Measurements from ENCODE around the gene SH3RF2.

Gene SH3RF2

DNA sequence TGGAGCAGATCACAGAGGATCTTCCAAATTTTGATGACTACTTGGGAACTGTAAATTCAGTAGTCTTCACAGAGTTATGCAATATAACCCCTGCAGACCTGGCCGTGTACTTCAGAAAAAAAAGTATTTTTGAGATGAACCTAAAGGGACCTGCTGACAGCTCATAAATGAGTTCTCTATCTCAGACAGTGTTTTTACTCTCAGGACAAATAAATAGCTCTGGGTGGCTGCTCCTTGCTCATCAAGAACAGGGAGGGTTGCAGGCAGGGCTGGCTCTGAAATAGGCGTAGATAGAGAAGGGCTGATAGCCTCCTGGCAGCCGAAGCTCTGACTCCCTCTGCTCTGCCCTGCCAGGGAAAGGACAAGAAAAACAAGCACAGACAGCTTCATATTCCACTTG, 104.1 kb downstream of the SH3RF2 start:
- H3F3A ChIP-seq (ENCODE audit: insufficient read depth, low read length): no peaks in the 10 kb centered on the region

DNA sequence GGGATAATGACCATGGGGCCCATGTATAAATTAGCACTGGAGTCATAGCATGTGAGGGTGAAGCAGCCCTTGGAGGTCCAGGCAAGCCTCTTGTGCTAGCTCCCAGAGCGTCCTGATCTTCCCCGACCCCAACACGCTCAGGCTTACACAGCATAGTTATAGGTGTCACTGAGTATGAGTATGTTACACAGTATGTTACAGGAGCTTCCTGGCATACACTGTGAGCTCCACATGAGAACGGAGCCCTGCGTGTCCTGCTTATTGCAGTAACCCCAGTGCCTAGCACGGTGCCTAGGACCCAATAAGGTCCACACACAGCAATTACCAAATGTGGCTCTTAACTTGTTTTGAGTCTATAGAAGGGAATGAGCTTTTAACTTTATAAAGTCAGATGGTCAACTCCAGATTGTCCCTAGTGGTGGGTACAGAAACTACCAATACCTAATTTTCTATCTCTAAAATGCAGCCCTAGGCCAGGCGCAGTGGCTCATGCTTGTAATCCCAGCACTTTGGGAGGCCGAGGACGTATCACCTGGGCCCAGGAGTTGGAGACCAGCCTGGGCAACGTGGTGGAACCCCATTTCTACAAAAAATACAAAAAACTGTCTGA, 104.9 kb downstream of the SH3RF2 start:
- Histone ChIP-seq H3K4me3 (ENCODE audit: low read length) (no peak overlapping the region), H3K4me1 (ENCODE audit: low read length) (no peaks in the 10 kb centered on the region), H3K79me2 (ENCODE audit: low read length) (no peaks in the 10 kb centered on the region), H3K9me3 (replicated peaks; ENCODE audit: insufficient read depth, low read length) (no peaks in the 10 kb centered on the region), H3K9ac (ENCODE audit: low read length) (no peak overlapping the region), H4K20me1 (ENCODE audit: insufficient read depth, low read length) (no peaks in the 10 kb centered on the region), H2AFZ (ENCODE audit: low read length) (no peak overlapping the region), H3K36me3 (replicated peaks; ENCODE audit: insufficient read depth, low read length) (no peaks in the 10 kb centered on the region), H3K27me3 (replicated peaks; ENCODE audit: insufficient read depth, low read length) (no peaks in the 10 kb centered on the region), H3K4me2 (ENCODE audit: low read depth, low read length) (no peak overlapping the region), H3K9me2 (replicated peaks; ENCODE audit: insufficient read depth, low read length) (no peaks in the 10 kb centered on the region), H3F3A (ENCODE audit: insufficient read depth, low read length) (no peaks in the 10 kb centered on the region), H3K27ac (ENCODE audit: low read length) (no peak overlapping the region)
- peak; percentile 14 for DNase-seq
- TF ChIP-seq EZH2phosphoT487 (IDR thresholded peaks at IDR 0.05; ENCODE audit: low read length): no peak
- no peak for TF ChIP-seq EZH2 (optimal IDR thresholded peaks at IDR 0.05; ENCODE audit: low read depth, low read length)
- TF ChIP-seq, protein P1, sequence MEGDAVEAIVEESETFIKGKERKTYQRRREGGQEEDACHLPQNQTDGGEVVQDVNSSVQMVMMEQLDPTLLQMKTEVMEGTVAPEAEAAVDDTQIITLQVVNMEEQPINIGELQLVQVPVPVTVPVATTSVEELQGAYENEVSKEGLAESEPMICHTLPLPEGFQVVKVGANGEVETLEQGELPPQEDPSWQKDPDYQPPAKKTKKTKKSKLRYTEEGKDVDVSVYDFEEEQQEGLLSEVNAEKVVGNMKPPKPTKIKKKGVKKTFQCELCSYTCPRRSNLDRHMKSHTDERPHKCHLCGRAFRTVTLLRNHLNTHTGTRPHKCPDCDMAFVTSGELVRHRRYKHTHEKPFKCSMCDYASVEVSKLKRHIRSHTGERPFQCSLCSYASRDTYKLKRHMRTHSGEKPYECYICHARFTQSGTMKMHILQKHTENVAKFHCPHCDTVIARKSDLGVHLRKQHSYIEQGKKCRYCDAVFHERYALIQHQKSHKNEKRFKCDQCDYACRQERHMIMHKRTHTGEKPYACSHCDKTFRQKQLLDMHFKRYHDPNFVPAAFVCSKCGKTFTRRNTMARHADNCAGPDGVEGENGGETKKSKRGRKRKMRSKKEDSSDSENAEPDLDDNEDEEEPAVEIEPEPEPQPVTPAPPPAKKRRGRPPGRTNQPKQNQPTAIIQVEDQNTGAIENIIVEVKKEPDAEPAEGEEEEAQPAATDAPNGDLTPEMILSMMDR (IDR thresholded peaks at IDR 0.05; ENCODE audit: low read length): peak; percentile 38

More for the DNA sequence above, 104.1 kb downstream of the SH3RF2 start:
- TF ChIP-seq, protein P1 (IDR thresholded peaks at IDR 0.05; ENCODE audit: low read length): no peak
- TF ChIP-seq EZH2 (optimal IDR thresholded peaks at IDR 0.05; ENCODE audit: low read depth, low read length) (no peak), EZH2phosphoT487 (IDR thresholded peaks at IDR 0.05; ENCODE audit: low read length) (no peak)
- Histone ChIP-seq H3K4me2 (ENCODE audit: low read depth, low read length) (no peak overlapping the region), H3K27me3 (replicated peaks; ENCODE audit: insufficient read depth, low read length) (no peaks in the 10 kb centered on the region), H3K4me3 (ENCODE audit: low read length) (no peak overlapping the region), H2AFZ (ENCODE audit: low read length) (no peak overlapping the region), H3K4me1 (ENCODE audit: low read length) (no peaks in the 10 kb centered on the region), H3K79me2 (ENCODE audit: low read length) (no peaks in the 10 kb centered on the region), H3K9me3 (replicated peaks; ENCODE audit: insufficient read depth, low read length) (no peaks in the 10 kb centered on the region), H3K9me2 (replicated peaks; ENCODE audit: insufficient read depth, low read length) (no peaks in the 10 kb centered on the region), H4K20me1 (ENCODE audit: insufficient read depth, low read length) (no peaks in the 10 kb centered on the region), H3K36me3 (replicated peaks; ENCODE audit: insufficient read depth, low read length) (no peaks in the 10 kb centered on the region), H3K27ac (ENCODE audit: low read length) (no peak overlapping the region), H3K9ac (ENCODE audit: low read length) (no peak overlapping the region)
- no peak for DNase-seq

DNA sequence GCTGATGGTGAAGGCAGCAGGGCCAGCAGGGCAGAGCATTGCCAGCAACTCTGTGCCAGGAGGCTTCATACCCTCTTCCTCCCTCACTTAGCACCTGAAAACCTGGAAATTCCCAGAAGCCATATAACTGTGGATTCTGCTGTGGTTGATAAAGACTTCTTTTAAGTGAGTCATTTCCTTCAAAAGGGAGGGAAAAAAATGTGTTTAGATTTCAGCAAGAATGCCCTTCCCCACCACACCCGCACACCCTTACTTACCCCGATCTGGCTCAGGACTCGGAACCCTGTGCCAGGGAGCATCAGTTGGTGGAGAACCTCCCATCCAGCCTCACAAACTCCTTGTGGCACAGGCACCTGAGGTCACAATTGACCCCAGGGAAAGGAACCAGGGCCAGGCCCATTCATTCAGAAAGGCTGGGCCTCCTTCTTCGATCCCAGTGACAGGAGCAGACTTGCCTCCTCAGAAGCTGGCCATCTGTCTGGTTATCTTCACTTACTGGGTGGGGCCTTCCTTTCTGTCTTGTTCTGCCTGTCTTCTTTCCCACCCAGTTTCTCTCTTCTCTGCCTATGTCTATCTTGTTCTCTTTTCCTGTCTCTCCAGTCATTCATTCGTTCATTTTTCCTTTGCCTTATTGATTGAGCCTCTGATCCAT, 106.4 kb downstream of the SH3RF2 start:
- Histone ChIP-seq H3K9me3 (replicated peaks; ENCODE audit: insufficient read depth, low read length) (no peaks in the 10 kb centered on the region), H3K9ac (ENCODE audit: low read length) (no peak overlapping the region), H3K4me2 (ENCODE audit: low read depth, low read length) (no peak overlapping the region), H3K27ac (ENCODE audit: low read length) (no peak overlapping the region), H3K36me3 (replicated peaks; ENCODE audit: insufficient read depth, low read length) (no peaks in the 10 kb centered on the region), H2AFZ (ENCODE audit: low read length) (no peak overlapping the region), H3F3A (ENCODE audit: insufficient read depth, low read length) (no peaks in the 10 kb centered on the region), H3K4me3 (ENCODE audit: low read length) (no peak overlapping the region), H3K79me2 (ENCODE audit: low read length) (no peaks in the 10 kb centered on the region), H3K9me2 (replicated peaks; ENCODE audit: insufficient read depth, low read length) (no peaks in the 10 kb centered on the region), H3K4me1 (ENCODE audit: low read length) (peaks cover 4% of the 10 kb centered on the region; the same call in 1 of the 2 replicates), H3K27me3 (replicated peaks; ENCODE audit: insufficient read depth, low read length) (no peaks in the 10 kb centered on the region), H4K20me1 (ENCODE audit: insufficient read depth, low read length) (no peaks in the 10 kb centered on the region)
- no peak for TF ChIP-seq EZH2 (optimal IDR thresholded peaks at IDR 0.05; ENCODE audit: low read depth, low read length)
- TF ChIP-seq, protein P1 (IDR thresholded peaks at IDR 0.05; ENCODE audit: low read length): no peak
- TF ChIP-seq EZH2phosphoT487 (IDR thresholded peaks at IDR 0.05; ENCODE audit: low read length): no peak
- no peak for DNase-seq
